ENCODE data around the gene PCAT6.

The PCAT6 gene

GRCh38 chr1:202850593-202851362 lies 40.0 kb downstream of the PCAT6 start:
- no peak for DNase-seq (ENCODE audit: low spot score)

DNA sequence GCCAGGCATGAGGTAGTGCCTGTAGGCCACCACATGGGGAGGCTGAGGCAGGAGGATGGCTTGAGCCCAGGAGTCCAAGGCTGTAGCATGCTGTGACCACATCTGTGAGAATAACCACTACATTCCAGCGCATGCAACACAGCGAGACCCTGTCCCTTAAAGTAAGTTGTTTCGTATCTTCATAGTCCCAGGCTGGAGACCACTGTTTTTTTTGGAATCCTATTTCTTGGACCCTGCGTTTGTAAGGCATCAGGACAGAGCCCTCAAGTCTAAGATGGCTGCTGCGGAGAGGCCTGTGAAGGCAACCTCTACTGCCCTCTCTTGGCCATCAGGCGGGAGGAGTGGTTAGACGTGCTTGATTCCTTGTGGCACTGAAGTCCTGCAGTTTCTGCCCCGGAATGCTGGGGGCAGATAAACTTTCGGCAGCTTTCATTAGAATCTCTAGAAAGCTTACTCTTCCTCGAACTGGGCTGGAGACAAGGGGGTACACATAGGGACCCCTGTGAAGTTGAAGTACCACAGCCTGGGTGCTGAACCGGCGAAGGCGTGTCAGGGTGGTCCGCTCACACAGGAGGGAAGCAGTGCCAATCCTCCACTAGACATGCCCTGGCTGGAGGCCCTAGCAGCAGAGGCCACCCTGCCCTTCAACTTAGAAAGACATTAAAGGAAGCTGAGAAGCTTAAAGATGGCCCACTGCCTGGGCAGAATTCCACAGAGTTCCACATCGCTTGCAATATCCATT lies 41.6 kb downstream of the PCAT6 start:
- DNase-seq (ENCODE audit: low spot score) = peak; percentile 48

GRCh38 chr1:202854787-202855186 lies 44.0 kb downstream of the PCAT6 start:
- no peak for DNase-seq (ENCODE audit: low spot score)

- DNase-seq (ENCODE audit: low spot score) = no peak
Measured at GRCh38 chr1:202856014-202856413, 45.3 kb downstream of the PCAT6 start.

GRCh38 chr1:202857136-202857610 lies 46.4 kb downstream of the PCAT6 start:
- no peak for DNase-seq (ENCODE audit: low spot score)

GRCh38 chr1:202858331-202858730 lies 47.6 kb downstream of the PCAT6 start:
- peak; percentile 73 for DNase-seq (ENCODE audit: low spot score)

GRCh38 chr1:202858789-202859414 lies 48.1 kb downstream of the PCAT6 start:
- DNase-seq (ENCODE audit: low spot score) = peak; percentile 21

GRCh38 chr1:202860744-202861419 lies 50.1 kb downstream of the PCAT6 start:
- peak; percentile 45 for DNase-seq (ENCODE audit: low spot score)
